Stimulated activated memory B cell treated with anti-CD40 and anti-IgM and Interleukin-4, amounts not matched to agents 10 μg/mL and 1 μg/mL and 100 μg/mL, for 72 hours (primary cell): ENCODE results near the gene NOP56.
"Not testable (repeated sequence)": the region's sequence is repeated elsewhere in the genome, so short reads cannot be mapped to it uniquely, and the experiment has no call there.

Source experiments
- ATAC-seq: fragments of 150-1000 bp; cut with Tn5 transposase; 2 replicates; pipeline ENCODE4 v1.10.0; 2021
- H3K27ac Mint-ChIP-seq: one replicate; pipeline ENCODE4 v1.8.0; 2022; ENCODE audit warnings: mild to moderate bottlenecking, mixed read lengths
- H3K27me3 Mint-ChIP-seq: one replicate; pipeline ENCODE4 v1.8.0; 2022; ENCODE audit warnings: mixed read lengths
- H3K36me3 Mint-ChIP-seq: one replicate; pipeline ENCODE4 v1.8.0; 2022; ENCODE audit warnings: mixed read lengths
- H3K4me1 Mint-ChIP-seq: one replicate; pipeline ENCODE4 v1.8.0; 2022; ENCODE audit warnings: mixed read lengths
- H3K4me3 Mint-ChIP-seq: one replicate; pipeline ENCODE4 v1.8.0; 2022; ENCODE audit warnings: mild to moderate bottlenecking, moderate library complexity, mixed read lengths
- H3K9me3 Mint-ChIP-seq: one replicate; pipeline ENCODE4 v1.8.0; 2022; ENCODE audit warnings: mixed read lengths

Gene NOP56

GRCh38 chr20:2688041-2688591 is 35.7 kb downstream of the NOP56 start:
- no peak overlapping the region for H3K27ac Mint-ChIP-seq
- peaks cover 19% of the 10 kb centered on the region for H3K4me1 Mint-ChIP-seq
- ATAC-seq = no peak
- peaks cover 53% of the 10 kb centered on the region for H3K27me3 Mint-ChIP-seq
- no peaks in the 10 kb centered on the region for H3K9me3 Mint-ChIP-seq
- H3K36me3 Mint-ChIP-seq = no peaks in the 10 kb centered on the region
- H3K4me3 Mint-ChIP-seq = no peak overlapping the region

GRCh38 chr20:2690213-2690612 is 37.8 kb downstream of the NOP56 start:
- no peak overlapping the region for H3K27ac Mint-ChIP-seq
- H3K27me3 Mint-ChIP-seq = peaks cover 66% of the 10 kb centered on the region
- no peak for ATAC-seq
- H3K4me3 Mint-ChIP-seq = no peak overlapping the region
- H3K9me3 Mint-ChIP-seq = no peaks in the 10 kb centered on the region
- no peaks in the 10 kb centered on the region for H3K36me3 Mint-ChIP-seq
- peaks cover 19% of the 10 kb centered on the region for H3K4me1 Mint-ChIP-seq

- H3K27ac Mint-ChIP-seq = no peak overlapping the region
- no peaks in the 10 kb centered on the region for H3K36me3 Mint-ChIP-seq
- no peak for ATAC-seq
- H3K4me3 Mint-ChIP-seq = peak overlapping the region; percentile 82
- H3K27me3 Mint-ChIP-seq = peaks cover 71% of the 10 kb centered on the region
- H3K4me1 Mint-ChIP-seq = peaks cover 19% of the 10 kb centered on the region
- H3K9me3 Mint-ChIP-seq = no peaks in the 10 kb centered on the region
Measured at GRCh38 chr20:2690718-2691117, 38.3 kb downstream of the NOP56 start.

GRCh38 chr20:2691127-2691526 is 38.7 kb downstream of the NOP56 start:
- H3K27me3 Mint-ChIP-seq = peaks cover 75% of the 10 kb centered on the region
- H3K27ac Mint-ChIP-seq = peak overlapping the region; percentile 75
- no peaks in the 10 kb centered on the region for H3K36me3 Mint-ChIP-seq
- H3K4me1 Mint-ChIP-seq = peaks cover 19% of the 10 kb centered on the region
- H3K4me3 Mint-ChIP-seq = peak overlapping the region; percentile 82
- no peaks in the 10 kb centered on the region for H3K9me3 Mint-ChIP-seq
- no peak for ATAC-seq

- Mint-ChIP-seq H3K27me3 (peaks cover 81% of the 10 kb centered on the region), H3K9me3 (no peaks in the 10 kb centered on the region), H3K4me1 (peaks cover 19% of the 10 kb centered on the region), H3K4me3 (peak overlapping the region; percentile 82), H3K27ac (peak overlapping the region; percentile 75), H3K36me3 (no peaks in the 10 kb centered on the region)
- ATAC-seq = no peak
Measured at GRCh38 chr20:2691663-2692035, 39.2 kb downstream of the NOP56 start.

- H3K4me1 Mint-ChIP-seq = peaks cover 19% of the 10 kb centered on the region
- ATAC-seq = peak; percentile 51
Measured at GRCh38 chr20:2692036-2692885, 39.8 kb downstream of the NOP56 start, which contains the start of gene EBF4. Gene EBF4 (plus strand): TSS chr20:2692780. CDS start chr20:2693646, 866 bp downstream.

GRCh38 chr20:2692886-2693285 is 40.5 kb downstream of the NOP56 start:
- Mint-ChIP-seq H3K9me3 (no peaks in the 10 kb centered on the region), H3K27me3 (peaks cover 84% of the 10 kb centered on the region), H3K36me3 (no peaks in the 10 kb centered on the region), H3K4me1 (peaks cover 19% of the 10 kb centered on the region), H3K4me3 (no peak overlapping the region), H3K27ac (no peak overlapping the region)
- ATAC-seq = peak; percentile 34

More at GRCh38 chr20:2692036-2692885, 39.8 kb downstream of the NOP56 start, which contains the start of gene EBF4:
- Mint-ChIP-seq H3K4me3 (peak within 1 kb of the TSS; percentile 82), H3K9me3 (no peaks in the 10 kb centered on the region), H3K27ac (peak within 1 kb of the TSS; percentile 75), H3K27me3 (peaks cover 84% of the 10 kb centered on the region), H3K36me3 (no peaks in the 10 kb centered on the region)

- Mint-ChIP-seq H3K9me3 (no peaks in the 10 kb centered on the region), H3K4me1 (peaks cover 13% of the 10 kb centered on the region), H3K27me3 (peaks cover 84% of the 10 kb centered on the region), H3K4me3 (peak overlapping the region; percentile 21), H3K27ac (no peak overlapping the region), H3K36me3 (no peaks in the 10 kb centered on the region)
- ATAC-seq = peak; percentile 34
Measured at GRCh38 chr20:2693286-2694007, 41.0 kb downstream of the NOP56 start.

GRCh38 chr20:2694008-2694471 is 41.6 kb downstream of the NOP56 start:
- Mint-ChIP-seq H3K4me3 (no peak overlapping the region), H3K4me1 (peaks cover 12% of the 10 kb centered on the region), H3K27me3 (peaks cover 82% of the 10 kb centered on the region), H3K9me3 (no peaks in the 10 kb centered on the region), H3K27ac (no peak overlapping the region), H3K36me3 (no peaks in the 10 kb centered on the region)
- no peak for ATAC-seq

- peaks cover 12% of the 10 kb centered on the region for H3K4me1 Mint-ChIP-seq
- no peaks in the 10 kb centered on the region for H3K36me3 Mint-ChIP-seq
- ATAC-seq = no peak
- peaks cover 77% of the 10 kb centered on the region for H3K27me3 Mint-ChIP-seq
- H3K4me3 Mint-ChIP-seq = no peak overlapping the region
- no peaks in the 10 kb centered on the region for H3K9me3 Mint-ChIP-seq
- no peak overlapping the region for H3K27ac Mint-ChIP-seq
Measured at GRCh38 chr20:2694519-2694918, 42.1 kb downstream of the NOP56 start.

- Mint-ChIP-seq H3K4me1 (peaks cover 12% of the 10 kb centered on the region), H3K36me3 (no peaks in the 10 kb centered on the region), H3K9me3 (no peaks in the 10 kb centered on the region), H3K27ac (no peak overlapping the region), H3K27me3 (peaks cover 74% of the 10 kb centered on the region), H3K4me3 (no peak overlapping the region)
- ATAC-seq = no peak
Measured at GRCh38 chr20:2695206-2695983, 43.0 kb downstream of the NOP56 start.

GRCh38 chr20:2695984-2696525 is 43.6 kb downstream of the NOP56 start:
- peaks cover 12% of the 10 kb centered on the region for H3K4me1 Mint-ChIP-seq
- peaks cover 74% of the 10 kb centered on the region for H3K27me3 Mint-ChIP-seq
- not testable (repeated sequence) for H3K36me3 Mint-ChIP-seq, H3K9me3 Mint-ChIP-seq, ATAC-seq, H3K27ac Mint-ChIP-seq, H3K4me3 Mint-ChIP-seq

GRCh38 chr20:2696646-2697045 is 44.2 kb downstream of the NOP56 start:
- Mint-ChIP-seq H3K36me3 (no peaks in the 10 kb centered on the region), H3K9me3 (no peaks in the 10 kb centered on the region), H3K27me3 (peaks cover 74% of the 10 kb centered on the region), H3K4me1 (peaks cover 6% of the 10 kb centered on the region), H3K4me3 (no peak overlapping the region), H3K27ac (no peak overlapping the region)
- no peak for ATAC-seq

GRCh38 chr20:2697768-2698167 is 45.3 kb downstream of the NOP56 start:
- Mint-ChIP-seq H3K27ac (no peak overlapping the region), H3K9me3 (no peaks in the 10 kb centered on the region), H3K36me3 (no peaks in the 10 kb centered on the region), H3K4me3 (no peak overlapping the region), H3K4me1 (no peaks in the 10 kb centered on the region), H3K27me3 (peaks cover 74% of the 10 kb centered on the region)
- ATAC-seq = no peak
